Aorta (tissue), 5 donors: ENCODE results near the gene IARS2. TPM values are rescaled to one million over a fixed set of nuclear protein-coding genes. Genes with fewer than 3 reads are reported as not detected.

Experiments
- ATAC-seq: fragments of 200-7000 bp; cut with Tn5 transposase; one replicate; pipeline ENCODE4 v1.9.1; 2022; ENCODE audit warnings: moderate library complexity; ENCODE audit not compliant: low FRiP score
- DNase-seq, 2 donors: peaks; one replicate each; pipeline ENCODE4 v3.0.0-alpha.2; 2020
- H3K27ac ChIP-seq, 2 donors: one replicate each; pipeline ENCODE4 v1.5.1; 2013; ENCODE audit warnings: low read length in 2 of 2, mild to moderate bottlenecking in 2 of 2, moderate library complexity in 2 of 2, control low read depth in 1 of 2, inconsistent platforms in 1 of 2, low read depth in 1 of 2
- H3K27me3 ChIP-seq, 2 donors: one replicate each; pipeline ENCODE4 v1.6.1; 2013; ENCODE audit warnings: control low read depth in 1 of 2, low read length in 1 of 2, mild to moderate bottlenecking in 1 of 2, moderate library complexity in 1 of 2; ENCODE audit not compliant: insufficient read depth in 2 of 2, control insufficient read depth in 1 of 2
- H3K36me3 ChIP-seq, 2 donors: one replicate each; pipeline ENCODE4 v1.6.1; 2013; ENCODE audit warnings: control low read depth in 1 of 2, low read length in 1 of 2, mild to moderate bottlenecking in 1 of 2; ENCODE audit not compliant: insufficient read depth in 2 of 2, control insufficient read depth in 1 of 2
- H3K4me1 ChIP-seq, 2 donors: one replicate each; pipeline ENCODE4 v1.6.1; 2013; ENCODE audit warnings: low read length in 2 of 2, control low read depth in 1 of 2, mild to moderate bottlenecking in 1 of 2, moderate library complexity in 1 of 2; ENCODE audit not compliant: insufficient read depth in 2 of 2, control insufficient read depth in 1 of 2
- H3K4me3 ChIP-seq, 2 donors: one replicate each; pipeline ENCODE4 v1.5.1; 2013; ENCODE audit warnings: low read length in 2 of 2, control low read depth in 1 of 2, mild to moderate bottlenecking in 1 of 2
- H3K9me3 ChIP-seq: one replicate; pipeline ENCODE4 v1.6.1; 2013; ENCODE audit warnings: mild to moderate bottlenecking, low read length; ENCODE audit not compliant: control insufficient read depth
- WGBS, 2 donors: extraction: QIAGEN DNeasy Blood & Tissue Kit; methylation state at CpG; one replicate each; pipeline ENCODE4 v1.1.7; 2013; 5-methylcytosine and 5-hydroxymethylcytosine counted together
- intact Hi-C, 2 donors: fragments of 100-400 bp; cut with DNase I; formaldehyde crosslinking; loops; one replicate each; pipeline versions ENCODE4 v1.14.2 to v1.15.0; 2022
- long read RNA-seq, 2 donors: library from polyadenylated mRNA; unstranded; transcript quantifications; one replicate each; pipeline ENCODE4 v2.0.0, GENCODE V29; 2020 to 2021
- polyA plus RNA-seq, 2 donors: library from polyadenylated mRNA; stranded (reverse); fragments of 200-250 nt; gene quantifications; one replicate each; pipeline ENCODE4 v1.2.3, GENCODE V29; 2013
- total RNA-seq, 2 donors: library from RNA; stranded (reverse); fragmentation: NEBNext Ultra II Directional; extraction: Animal tissue kit (Norgen Biotek cat#: 25700); gene quantifications; one replicate each; pipeline ENCODE4 v1.2.1, GENCODE V29; 2021
- donor health status: healthy with polysubstance abuse.
- donor health status: Bipolar disorder and iron deficiency.
- donor health status: DM: no; HTN: no; CAD: no.
- donor health status: DM: no; HTN: no; CAD: no.
- donor health status: DM: yes; HTN: yes; CAD: no.

Gene IARS2
- 10 to 100 TPM; 46.0 to 54.5 TPM for total RNA-seq
- 10 to 100 TPM; 17.0 to 36.1 TPM for polyA plus RNA-seq
- long read RNA-seq, donor 1, transcript IARS2-201 (23 exons, 3,560 nt): major isoform, 22 of 48 reads
- long read RNA-seq, donor 1, partial matches to known transcripts: 22 of 48 reads
- long read RNA-seq, donor 1, other reads (novel, unspliced or antisense): 4 of 48 reads
- long read RNA-seq, donor 2, transcript IARS2-201 (23 exons, 3,560 nt): major isoform, 42 of 56 reads
- long read RNA-seq, donor 2, partial matches to known transcripts: 8 of 56 reads
- long read RNA-seq, donor 2, other reads (novel, unspliced or antisense): 6 of 56 reads

DNA sequence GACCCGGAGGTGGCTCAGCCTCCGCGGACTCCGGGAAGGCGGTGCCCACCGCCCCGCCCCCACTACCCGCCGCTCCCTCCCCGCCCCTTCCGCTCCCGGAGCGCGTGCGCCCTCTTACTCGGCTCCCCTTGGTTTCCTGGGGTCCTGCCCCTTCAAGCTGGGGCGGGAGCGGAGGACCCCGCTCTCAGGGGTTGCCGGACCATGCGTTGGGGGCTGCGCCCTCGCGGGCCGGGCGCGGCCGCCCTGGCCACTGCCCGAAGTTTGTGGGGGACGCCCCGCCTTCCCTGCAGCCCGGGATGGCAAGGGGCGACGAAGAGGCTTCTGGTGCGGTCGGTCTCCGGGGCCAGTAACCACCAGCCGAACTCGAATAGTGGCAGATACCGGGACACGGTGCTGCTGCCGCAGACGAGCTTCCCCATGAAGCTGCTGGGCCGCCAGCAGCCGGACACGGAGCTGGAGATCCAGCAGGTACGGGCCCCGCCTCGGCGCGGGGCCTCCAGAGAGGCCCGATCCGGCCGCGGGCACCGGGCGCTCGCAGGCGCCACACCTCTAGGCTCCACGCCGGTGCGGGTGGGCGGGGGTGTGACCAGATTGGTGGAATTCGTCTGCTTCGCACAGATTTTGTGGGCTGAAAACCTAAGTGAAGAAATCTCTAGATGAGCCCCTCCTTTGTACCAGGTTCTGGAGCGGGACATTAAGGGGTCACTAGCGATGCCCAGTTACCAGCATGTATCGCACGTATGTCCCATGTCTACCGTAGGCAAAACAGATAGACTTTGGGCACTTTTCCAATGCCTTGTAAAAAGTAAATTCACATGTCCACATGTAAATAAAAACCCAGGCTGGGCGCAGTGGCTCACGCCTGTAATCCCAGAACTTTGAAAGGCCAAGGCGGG lies at the start of gene IARS2:
TSS of gene IARS2 (plus strand) at position 117 of the 896 bp plus-strand sequence. CDS start at position 202, 85 bp downstream.
- intact Hi-C loops: loop anchor here (5.0 to 10.0 kb wide), 3 partner anchors 47 to 102 kb away; partner anchors contain the start of gene EPRS1 (in 1 of the 2)
- WGBS, 2 donors: 2% methylated on average over 50 to 73 of the region's 73 CpGs
- DNase-seq: peak; percentile 94 to 96

DNA sequence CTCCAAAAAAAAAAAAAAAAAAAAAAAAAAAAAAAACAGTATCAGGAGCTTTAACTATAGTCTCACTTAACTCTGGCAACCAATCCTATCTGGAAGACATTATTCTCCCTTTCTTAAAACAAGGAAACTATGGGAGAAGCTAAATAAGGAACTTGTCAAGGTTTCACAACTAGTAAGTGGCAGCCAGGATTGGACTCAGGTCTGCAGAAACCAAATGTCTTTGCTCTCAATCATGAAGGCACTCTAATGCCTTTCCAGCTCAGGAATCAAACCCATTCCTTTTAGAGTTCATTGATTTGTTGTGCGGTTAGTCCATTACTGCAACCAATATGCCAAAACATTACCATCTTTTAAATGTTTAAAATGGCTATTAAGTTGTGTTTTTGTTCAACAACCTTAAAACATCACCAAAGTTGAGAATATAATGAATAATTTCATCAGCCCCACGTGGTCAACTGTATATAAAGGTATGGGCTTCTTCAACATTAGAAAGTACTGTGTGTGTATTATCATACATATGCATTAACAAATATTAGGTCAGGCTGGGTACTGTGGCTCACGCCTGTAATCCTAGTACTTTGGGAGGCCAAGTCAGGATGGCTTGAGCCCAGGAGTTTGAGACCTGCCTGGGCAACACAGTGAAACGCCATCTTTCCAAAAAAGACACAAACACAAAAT lies 49.1 kb upstream of the IARS2 start:
- H3K27me3 ChIP-seq: no peaks in the 10 kb centered on the region
- 46 to 55% methylated on average over 4 of the region's 4 CpGs for WGBS, 2 donors
- DNase-seq: no peak
- intact Hi-C loops: loop anchor here in 1 of 2 donors (5.0 kb wide), 2 partner anchors 47 to 53 kb away; partner anchors contain the start of gene IARS2
- H3K27ac ChIP-seq: no peak overlapping the region
- H3K9me3 ChIP-seq: no peaks in the 10 kb centered on the region
- no peak overlapping the region for H3K4me3 ChIP-seq
- no peaks in the 10 kb centered on the region for H3K4me1 ChIP-seq
- no peak for ATAC-seq
- H3K36me3 ChIP-seq: peaks cover 0 to 1% of the 10 kb centered on the region in 2 donors

More for the DNA sequence above, at the start of gene IARS2:
- Histone ChIP-seq H3K9me3 (no peaks in the 10 kb centered on the region), H3K27me3 (no peaks in the 10 kb centered on the region), H3K27ac (peak within 1 kb of the TSS in 1 of 2 donors; percentile 9), H3K36me3 (peaks cover 0 to 2% of the 10 kb centered on the region in 2 donors), H3K4me1 (no peaks in the 10 kb centered on the region), H3K4me3 (peak within 1 kb of the TSS; percentile 82 to 95)
- peak; percentile 95 for ATAC-seq

DNA sequence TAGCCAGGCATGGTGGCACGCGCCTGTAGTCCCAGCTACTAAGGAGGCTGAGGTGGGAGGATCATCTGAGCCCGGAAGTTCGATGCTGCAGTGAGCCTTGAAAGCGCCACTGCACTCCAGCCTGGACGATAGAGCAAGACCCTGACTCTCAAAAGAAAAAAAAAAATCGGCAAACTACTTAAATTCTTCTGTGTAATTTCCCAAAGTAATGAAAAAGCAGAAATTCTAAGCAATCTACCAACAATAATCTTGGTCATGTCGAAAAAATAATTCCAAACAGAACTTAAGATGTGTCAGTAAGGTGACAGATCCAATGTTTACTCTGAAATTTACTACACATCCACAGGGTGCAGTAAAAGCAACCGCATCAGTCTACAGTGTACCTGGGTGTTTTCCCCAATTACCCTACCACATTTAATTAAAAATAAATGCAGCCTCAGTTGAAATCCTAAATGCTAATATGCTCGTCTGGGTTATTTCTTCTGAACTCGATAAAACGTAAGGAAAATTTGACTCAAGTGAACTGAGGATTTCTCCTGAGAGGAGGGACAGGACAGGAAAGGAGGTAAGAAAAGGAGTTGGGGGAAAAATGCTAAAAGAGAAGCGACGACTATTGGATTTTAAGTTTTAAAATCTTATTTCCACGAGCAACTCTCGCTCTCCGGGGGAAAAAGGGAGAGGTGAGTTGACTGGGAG lies 48.4 kb upstream of the IARS2 start:
- Histone ChIP-seq H3K4me3 (peak overlapping the region; percentile 71 to 74), H3K27me3 (no peaks in the 10 kb centered on the region), H3K27ac (peak overlapping the region in 1 of 2 donors; percentile 84), H3K36me3 (no peaks in the 10 kb centered on the region), H3K9me3 (no peaks in the 10 kb centered on the region), H3K4me1 (no peaks in the 10 kb centered on the region)
- intact Hi-C loops: loop anchor here in 1 of 2 donors (5.0 kb wide), 2 partner anchors 47 to 53 kb away; partner anchors contain the start of gene IARS2
- ATAC-seq (no peak), DNase-seq (no peak)
- WGBS, 2 donors: 22 to 23% methylated on average over 17 of the region's 17 CpGs

- Histone ChIP-seq H3K36me3 (no peaks in the 10 kb centered on the region), H3K27me3 (no peaks in the 10 kb centered on the region), H3K9me3 (no peaks in the 10 kb centered on the region), H3K4me1 (no peaks in the 10 kb centered on the region), H3K4me3 (peak within 1 kb of the TSS; percentile 71 to 74), H3K27ac (peak within 1 kb of the TSS in 1 of 2 donors; percentile 84)
- ATAC-seq (peak; percentile 99), DNase-seq (peak; percentile 96 to 98)
- intact Hi-C loops: loop anchor here in 1 of 2 donors (5.0 kb wide), 2 partner anchors 46 to 54 kb away; partner anchors contain the start of gene IARS2
- WGBS, 2 donors: 0% methylated on average over 71 of the region's 71 CpGs
Measured at GRCh38 chr1:220046052-220046930, 47.6 kb upstream of the IARS2 start, which contains the start of gene EPRS1. Gene EPRS1 (minus strand): TSS chr1:220046505. CDS start chr1:220046388, 117 bp downstream.

DNA sequence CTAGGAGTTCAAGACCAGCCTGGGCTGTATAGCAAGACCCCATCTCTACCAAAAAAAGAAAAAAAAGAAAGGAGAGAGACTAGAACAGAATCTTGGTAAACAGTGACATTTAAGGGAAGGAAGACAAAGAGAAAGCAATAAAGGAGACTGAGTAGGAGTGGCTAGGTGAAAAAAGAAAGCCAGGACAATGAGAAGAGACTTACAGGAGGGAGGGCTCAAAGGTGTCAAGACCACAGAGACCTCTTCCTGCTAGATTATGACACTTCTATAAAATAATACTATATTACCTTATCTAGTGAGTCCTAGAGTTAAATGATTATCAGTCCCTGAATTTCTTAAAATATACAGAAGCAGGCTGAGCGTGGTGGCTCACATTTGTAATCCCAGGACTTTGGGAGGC lies 37.6 kb upstream of the IARS2 start:
- WGBS, 2 donors: 92 to 93% methylated on average over 1 of the region's 1 CpG
- no peak overlapping the region for H3K4me3 ChIP-seq
- DNase-seq: no peak
- intact Hi-C loops: no loop called here
- no peaks in the 10 kb centered on the region for H3K27me3 ChIP-seq
- no peaks in the 10 kb centered on the region for H3K4me1 ChIP-seq
- H3K36me3 ChIP-seq: no peaks in the 10 kb centered on the region
- no peak for ATAC-seq
- H3K27ac ChIP-seq: no peak overlapping the region
- no peaks in the 10 kb centered on the region for H3K9me3 ChIP-seq

DNA sequence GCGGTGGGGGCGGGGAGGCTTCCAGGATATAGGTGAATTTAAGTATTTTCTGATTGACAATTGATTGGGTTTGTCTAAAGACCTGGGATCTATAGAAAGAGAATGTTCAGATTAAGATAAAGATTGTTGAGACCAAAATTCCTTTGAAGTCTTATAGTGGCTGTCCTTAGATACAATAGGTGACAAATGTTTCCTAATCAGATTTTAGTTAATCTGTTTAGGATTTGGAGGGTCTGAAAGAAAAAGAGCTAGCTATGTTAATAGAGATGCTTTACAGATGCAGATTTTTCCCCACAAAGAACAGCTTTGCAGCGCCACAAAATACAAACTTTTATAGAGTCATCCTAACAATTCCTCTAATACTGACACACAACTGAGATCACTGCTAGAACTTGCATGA lies 33.1 kb upstream of the IARS2 start:
- Histone ChIP-seq H3K4me1 (no peaks in the 10 kb centered on the region), H3K36me3 (peaks cover 0 to 3% of the 10 kb centered on the region in 2 donors), H3K27me3 (no peaks in the 10 kb centered on the region), H3K4me3 (no peak overlapping the region), H3K9me3 (no peaks in the 10 kb centered on the region), H3K27ac (no peak overlapping the region)
- DNase-seq (no peak), ATAC-seq (no peak)
- WGBS, 2 donors: 91 to 96% methylated on average over 3 of the region's 3 CpGs
- intact Hi-C loops: no loop called here

DNA sequence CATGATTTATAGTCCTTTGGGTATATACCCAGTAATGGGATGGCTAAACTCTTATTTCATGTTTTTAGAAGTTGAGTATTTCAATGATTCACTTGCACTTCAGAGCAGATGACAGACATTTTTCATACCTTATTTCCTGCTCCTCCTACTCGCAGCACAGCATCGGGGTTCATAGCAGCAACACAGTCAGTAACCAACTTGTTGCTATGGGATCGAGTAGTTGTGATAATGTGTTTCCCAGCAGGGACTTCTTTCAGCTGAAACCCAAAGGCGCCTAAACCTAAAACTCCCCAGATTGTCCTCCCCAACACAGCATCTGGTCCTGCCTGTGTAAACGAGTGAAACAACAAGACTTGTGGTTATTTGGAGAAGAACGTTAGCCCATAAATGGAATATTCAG lies 31.3 kb upstream of the IARS2 start:
- no peaks in the 10 kb centered on the region for H3K27me3 ChIP-seq
- H3K27ac ChIP-seq: no peak overlapping the region

More for the DNA sequence above, 31.3 kb upstream of the IARS2 start:
- WGBS, 2 donors: 96 to 97% methylated on average over 6 of the region's 6 CpGs
- ATAC-seq (no peak), DNase-seq (no peak)
- H3K4me1 ChIP-seq: no peaks in the 10 kb centered on the region
- no peaks in the 10 kb centered on the region for H3K9me3 ChIP-seq
- H3K36me3 ChIP-seq: peaks cover 0 to 3% of the 10 kb centered on the region in 2 donors
- H3K4me3 ChIP-seq: no peak overlapping the region
- intact Hi-C loops: no loop called here
